HL-60 (cell line): Measurements from ENCODE around the gene TNXB.
"Not testable (repeated sequence)": the region's sequence is repeated elsewhere in the genome, so short reads cannot be mapped to it uniquely, and the experiment has no call there.

Experiments used
- DNase-seq, 2 experiments: peaks; one replicate each; pipeline ENCODE4 v3.0.0-alpha.2; 2010 to 2020; ENCODE audit warnings: low read depth in 1 of 2, low spot score in 1 of 2
- H3K27ac ChIP-seq: fragments of 250-450 bp; sonication (Bioruptor Pico); replicated peaks from 2 replicates; pipeline ENCODE4 v1.5.1; 2020; ENCODE audit warnings: mild to moderate bottlenecking, moderate library complexity
- H3K27me3 ChIP-seq: fragments of 250-450 bp; sonication (Bioruptor Pico); 2 replicates; pipeline ENCODE4 v1.5.1; 2021; ENCODE audit warnings: mild to moderate bottlenecking, moderate library complexity; ENCODE audit not compliant: insufficient read depth, poor library complexity, severe bottlenecking
- H3K4me3 ChIP-seq: replicated peaks from 2 replicates; pipeline ENCODE4 v1.5.1; 2011; ENCODE audit warnings: mild to moderate bottlenecking, control low read depth, low read length; ENCODE audit not compliant: insufficient read depth
- CTCF ChIP-seq: IDR thresholded peaks from one replicate; pipeline ENCODE4 v1.5.1; 2011; ENCODE audit warnings: low read length, control low read depth, inconsistent platforms; ENCODE audit not compliant: insufficient read depth
- GABPA ChIP-seq: IDR thresholded peaks from 2 replicates; pipeline ENCODE4 v1.6.1; 2012; ENCODE audit warnings: low read depth
- POLR2AphosphoS5 ChIP-seq: IDR thresholded peaks from 2 replicates; pipeline ENCODE4 v1.6.1; 2012; ENCODE audit warnings: low read depth
- REST ChIP-seq: IDR thresholded peaks from 2 replicates; pipeline ENCODE4 v1.6.1; 2012; ENCODE audit warnings: low read depth; ENCODE audit not compliant: insufficient replicate concordance
- SPI1 ChIP-seq: IDR thresholded peaks from 2 replicates; pipeline ENCODE4 v1.6.1; 2012; ENCODE audit warnings: low read depth, mild to moderate bottlenecking, borderline replicate concordance

TNXB gene

GRCh38 chr6:32146687-32147086, 37.5 kb upstream of the TNXB start:
- TF ChIP-seq POLR2AphosphoS5 (no peak), SPI1 (no peak), REST (no peak), GABPA (no peak), CTCF (no peak)
- H3K27ac ChIP-seq, result no peak overlapping the region
- H3K27me3 ChIP-seq, result peaks cover 29% of the 10 kb centered on the region
- no peak for DNase-seq
- H3K4me3 ChIP-seq, result no peak overlapping the region

- no peak overlapping the region for H3K27ac ChIP-seq
- H3K27me3 ChIP-seq, result peaks cover 29% of the 10 kb centered on the region
- H3K4me3 ChIP-seq, result no peak overlapping the region
- TF ChIP-seq GABPA, result no peak
- TF ChIP-seq REST, result no peak
- no peak for TF ChIP-seq CTCF
- no peak for TF ChIP-seq SPI1
- TF ChIP-seq POLR2AphosphoS5, result no peak
- no peak for DNase-seq
Observed at GRCh38 chr6:32146287-32146686, 37.1 kb upstream of the TNXB start.

GRCh38 chr6:32144238-32144637, 35.1 kb upstream of the TNXB start:
- H3K4me3 ChIP-seq, H3K27ac ChIP-seq, DNase-seq: not testable (repeated sequence)
- H3K27me3 ChIP-seq, result peaks cover 19% of the 10 kb centered on the region

- DNase-seq, result no peak
Observed at GRCh38 chr6:32140420-32141046, 31.4 kb upstream of the TNXB start.

More at GRCh38 chr6:32140420-32141046, 31.4 kb upstream of the TNXB start:
- TF ChIP-seq SPI1 (no peak), CTCF (no peak), GABPA (no peak), REST (no peak), POLR2AphosphoS5 (no peak)
- Histone ChIP-seq H3K27me3 (no peaks in the 10 kb centered on the region), H3K27ac (no peak overlapping the region), H3K4me3 (no peak overlapping the region)
